GM12878 (cell line): ENCODE results near the gene RPL37. TPM values are rescaled to one million over a fixed set of nuclear protein-coding genes. Genes with fewer than 3 reads are reported as not detected.
A peak's percentile ranks its signal among the peaks of the same experiment; 100 is the strongest.
"Not testable (repeated sequence)": the region's sequence is repeated elsewhere in the genome, so short reads cannot be mapped to it uniquely, and the experiment has no call there.

Source experiments
- ATAC-seq: fragments of 200-7000 bp; cut with Tn5 transposase; 3 replicates; pipeline ENCODE4 v1.9.1; 2020; ENCODE audit warnings: mild to moderate bottlenecking, moderate library complexity
- BruUV-seq: library from RNA; stranded (reverse); fragments of 400-500 nt; replicated peaks from 2 replicates; lab custom pipeline; 2021; lab: Mats Ljungman, UMichigan
- CTCF ChIA-PET: fragments of 300-600 bp; sonication (Branson Sonifier 250); formaldehyde crosslinking; extraction: SDS; loops from one replicate; lab custom pipeline; 2021; ENCODE audit warnings: inconsistent platforms; lab: Yijun Ruan, JAX
- POLR2A ChIA-PET: fragments of 350-600 bp; formaldehyde crosslinking; extraction: SDS; loops from one replicate; lab custom pipeline; 2021; ENCODE audit warnings: inconsistent platforms; lab: Charles Lee
- RAD21 ChIA-PET: fragments of 300-600 bp; sonication (Branson Sonifier 250); formaldehyde crosslinking; loops from one replicate; lab custom pipeline; 2023; ENCODE audit warnings: antibody characterized with exemption; ENCODE audit not compliant: unreplicated experiment; lab: Charles Lee
- SMC1A ChIA-PET: fragments of 300-600 bp; sonication (Branson Sonifier 250); formaldehyde crosslinking; loops from one replicate; lab custom pipeline; 2023; ENCODE audit not compliant: unreplicated experiment, uncharacterized antibody; lab: Charles Lee
- DNase-seq: peaks from one replicate; pipeline ENCODE4 v3.0.0-alpha.2; 2011; ENCODE audit warnings: low read depth, low spot score
- FAIRE-seq: peaks from 3 replicates; lab custom pipeline; 2011; peaks lifted over from hg19 to GRCh38; lab: Jason Lieb, UNC
- H2AFZ ChIP-seq: 2 replicates; pipeline ENCODE4 v1.6.0; 2011; ENCODE audit warnings: low read depth, low read length, control low read depth; ENCODE audit not compliant: control insufficient read depth
- H3K27ac ChIP-seq: 2 replicates; pipeline ENCODE4 v1.5.1; 2011; ENCODE audit warnings: control low read depth; ENCODE audit not compliant: control insufficient read depth, insufficient read depth
- H3K27me3 ChIP-seq, 2 experiments: replicated peaks in 1 of 2; 2 replicates each; pipeline versions ENCODE4 v1.6.0 to v1.6.1; 2011; ENCODE audit warnings: low read length in 1 of 2; ENCODE audit not compliant: control insufficient read depth in 2 of 2, insufficient read depth in 2 of 2
- H3K36me3 ChIP-seq, 2 experiments: 2 replicates each; pipeline ENCODE4 v1.5.1; 2011; ENCODE audit warnings: low read length in 1 of 2; ENCODE audit not compliant: control insufficient read depth in 2 of 2, insufficient read depth in 2 of 2
- H3K4me1 ChIP-seq: 2 replicates; pipeline ENCODE4 v1.6.1; 2011; ENCODE audit warnings: mild to moderate bottlenecking, low read length, moderate library complexity, mixed read lengths; ENCODE audit not compliant: control insufficient read depth, insufficient read depth
- H3K4me2 ChIP-seq: 2 replicates; pipeline ENCODE4 v1.6.0; 2011; ENCODE audit warnings: control low read depth; ENCODE audit not compliant: control insufficient read depth, insufficient read depth
- H3K4me3 ChIP-seq: fragments of 200-600 bp; sonication (generic); 2 replicates; pipeline ENCODE4 v1.5.1; 2016
- H3K79me2 ChIP-seq: 2 replicates; pipeline ENCODE4 v1.6.0; 2011; ENCODE audit warnings: low read length; ENCODE audit not compliant: control insufficient read depth, insufficient read depth
- H3K9ac ChIP-seq: 2 replicates; pipeline ENCODE4 v1.8.0; 2011; ENCODE audit warnings: low read length, control low read depth, mixed read lengths; ENCODE audit not compliant: control insufficient read depth, insufficient read depth
- H3K9me3 ChIP-seq: replicated peaks from 3 replicates; pipeline ENCODE4 v1.5.1; 2011; ENCODE audit warnings: mild to moderate bottlenecking, low read length; ENCODE audit not compliant: control insufficient read depth, insufficient read depth
- H4K20me1 ChIP-seq: 2 replicates; pipeline ENCODE4 v1.6.0; 2011; ENCODE audit not compliant: control insufficient read depth, insufficient read depth
- ASH2L ChIP-seq: fragments of 300-600, 200-600 bp; sonication (generic); IDR thresholded peaks from 2 replicates; pipeline ENCODE4 v1.6.1; 2017; ENCODE audit warnings: low read depth, mild to moderate bottlenecking, borderline replicate concordance
- CREB1 ChIP-seq: IDR thresholded peaks from 2 replicates; pipeline ENCODE4 v1.6.1; 2012; ENCODE audit warnings: low read depth, mild to moderate bottlenecking, inconsistent platforms
- EZH2 ChIP-seq: IDR thresholded peaks from 2 replicates; pipeline ENCODE4 v1.6.1; 2012; ENCODE audit warnings: low read depth, mild to moderate bottlenecking, control low read depth, inconsistent platforms, low read length, borderline replicate concordance; ENCODE audit not compliant: control insufficient read depth
- IRF4 ChIP-seq: IDR thresholded peaks from 2 replicates; pipeline ENCODE4 v1.6.1; 2011; ENCODE audit warnings: low read depth, low read length
- NR2C2 ChIP-seq: IDR thresholded peaks from 2 replicates; pipeline ENCODE4 v1.6.1; 2011; ENCODE audit warnings: borderline replicate concordance, low read depth; ENCODE audit not compliant: control insufficient read depth, insufficient read length
- RCOR1 ChIP-seq: conservative IDR thresholded peaks from 2 replicates; pipeline ENCODE4 v1.6.1; 2012; ENCODE audit warnings: low read depth, low read length, improper control_type of control experiment
- SP1 ChIP-seq: IDR thresholded peaks from one replicate; pipeline ENCODE4 v1.6.1; 2011; ENCODE audit warnings: low read depth, low read length
- ZNF274 ChIP-seq: IDR thresholded peaks from one replicate; pipeline ENCODE4 v1.8.0; 2011; ENCODE audit not compliant: insufficient read length, insufficient read depth
- ZNF622 ChIP-seq: fragments of 450-650 bp; IDR thresholded peaks from 2 replicates; pipeline ENCODE4 v1.6.1; 2017; ENCODE audit warnings: mild to moderate bottlenecking, inconsistent platforms
- WGBS: methylation state at CpG from one replicate; pipeline ENCODE4 v1.1.6; 2016; ENCODE audit warnings: low lambda C conversion rate; ENCODE audit not compliant: insufficient replicate concordance, insufficient coverage; ENCODE audit errors: missing lambda C conversion rate; 5-methylcytosine and 5-hydroxymethylcytosine counted together
- in situ Hi-C: fragments of 300-500 bp; cut with MboI; formaldehyde crosslinking; loops from 9 replicates; pipeline ENCODE4 v1.14.3; 2018; ENCODE audit warnings: mixed read lengths
- intact Hi-C: fragments of 100-400 bp; cut with micrococcal nuclease; formaldehyde crosslinking; loops from one replicate; pipeline ENCODE4 v1.14.2; 2022; ENCODE audit not compliant: unreplicated experiment
- polyA plus RNA-seq, 11 experiments: library from polyadenylated mRNA; depleted of rRNA in 4 of 11; unstranded in 6 of 11; stranded (reverse) in 5 of 11; fragments of >200 nt; fragmentation: Nextera tagmentation in 4 of 11; fragmentation: Illumina TruSeq in 1 of 11; extraction: Ambion mirVana in 4 of 11; extraction: Trizol in 1 of 11; gene quantifications; 1 replicate in 1 of 11; 2 replicates in 10 of 11; pipeline versions ENCODE4 v1.2.1 to v1.2.3, GENCODE V29; 2011 to 2016; ENCODE audit warnings: inconsistent platforms in 2 of 11, missing spikeins in 2 of 11, low read depth in 1 of 11
- total RNA-seq, 4 experiments: library from RNA; depleted of rRNA in 3 of 4; stranded (reverse); fragments of >200 nt in 3 of 4; fragmentation: Illumina TruSeq in 1 of 4; extraction: Trizol in 1 of 4; gene quantifications; 2 replicates each; pipeline versions ENCODE4 v1.2.1 to v1.2.3, GENCODE V29; 2013 to 2021
- TF ChIP-seq, protein P1 (sequence below): fragments of 450-650 bp; IDR thresholded peaks from 2 replicates; pipeline ENCODE4 v1.6.1; 2017; ENCODE audit warnings: antibody characterized with exemption, mild to moderate bottlenecking, moderate library complexity
- TF ChIP-seq, protein P2 (sequence below): fragments of 150-350 bp; IDR thresholded peaks from 2 replicates; pipeline ENCODE4 v1.6.1; 2014; ENCODE audit warnings: mild to moderate bottlenecking, low read depth, low read length

The RPL37 gene
- total and polyA plus RNA-seq, 10 of the 15 experiments (the other 5 are each of a cell fraction or from before 2014, with no cell fraction given), result 1,697 to 6,216 (median 3,013) TPM

DNA sequence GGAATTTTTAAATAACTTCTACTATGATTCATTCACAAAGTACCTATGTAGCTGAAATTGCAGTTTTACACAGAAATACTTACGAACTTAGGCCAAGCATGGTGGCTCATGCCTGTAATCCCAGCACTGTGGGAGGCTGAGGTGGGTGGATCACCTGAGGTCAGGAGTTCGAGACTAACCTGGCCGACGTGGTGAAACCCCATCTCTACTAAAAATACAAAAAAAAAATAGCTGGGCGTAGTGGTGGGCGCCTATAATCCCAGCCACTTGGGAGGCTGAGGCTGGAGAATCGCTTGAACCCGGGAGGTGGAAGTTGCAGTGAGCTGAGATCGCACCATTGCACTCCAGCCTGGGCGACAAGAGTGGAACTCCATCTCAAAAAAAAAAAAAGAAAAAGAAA is 42.3 kb downstream of the RPL37 start:
- intact Hi-C loops, FAIRE-seq, RAD21 ChIA-PET, H2AFZ ChIP-seq, H3K27ac ChIP-seq, DNase-seq, ATAC-seq, H3K27me3 ChIP-seq, SMC1A ChIA-PET, BruUV-seq, H4K20me1 ChIP-seq, H3K4me1 ChIP-seq, H3K9ac ChIP-seq, H3K36me3 ChIP-seq, H3K4me3 ChIP-seq, H3K4me2 ChIP-seq, in situ Hi-C loops, H3K9me3 ChIP-seq: not testable (repeated sequence)
- CTCF ChIA-PET, result interaction anchor here (1.6 kb wide), 2 partner anchors 8 to 18 kb away, joined by 3 to 5 read pairs; no protein-coding TSS in a partner anchor
- peaks cover 65% of the 10 kb centered on the region for H3K79me2 ChIP-seq
- 87% methylated on average over 5 of the region's 10 CpGs for WGBS
- POLR2A ChIA-PET, result interaction anchor here (1.5 kb wide), 1 partner anchor 11 kb away, joined by 3 read pairs; no protein-coding TSS in a partner anchor

DNA sequence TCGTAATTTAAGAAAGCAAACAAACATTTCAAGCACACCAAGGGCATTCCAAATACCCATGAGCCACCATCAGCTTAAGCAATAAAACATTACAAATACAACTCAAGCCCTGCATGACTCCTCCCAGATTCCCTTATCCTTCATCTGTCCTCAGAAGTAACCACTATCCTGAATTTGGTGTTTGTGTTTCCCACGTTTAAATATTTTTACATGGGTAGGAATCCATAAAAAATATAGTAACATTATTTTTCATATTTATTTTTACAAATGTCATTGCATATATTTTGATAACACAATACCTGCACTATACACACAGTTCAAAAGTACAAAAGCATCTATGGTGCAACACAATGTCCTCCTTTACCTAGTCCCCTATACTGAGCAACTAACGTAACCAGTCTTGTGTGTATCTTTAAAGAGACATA is 43.3 kb downstream of the RPL37 start:
- no peaks in the 10 kb centered on the region for H4K20me1 ChIP-seq
- no peak overlapping the region for H3K27ac ChIP-seq
- POLR2A ChIA-PET, result interaction anchor here (1.5 kb wide), 1 partner anchor 10 kb away, joined by 3 read pairs; no protein-coding TSS in a partner anchor
- H3K4me2 ChIP-seq, result no peak overlapping the region
- DNase-seq (no peak), FAIRE-seq (no peak), ATAC-seq (peak; percentile 50)
- no peaks in the 10 kb centered on the region for H3K4me1 ChIP-seq
- no peak overlapping the region for H2AFZ ChIP-seq
- no TSS peak for BruUV-seq
- SMC1A ChIA-PET, result interaction anchor here (0.6 to 1.8 kb wide), 2 partner anchors 14 to 150 kb away, joined by 3 to 6 read pairs; no protein-coding TSS in a partner anchor
- in situ Hi-C loops (no loop called here), intact Hi-C loops (no loop called here)
- H3K4me3 ChIP-seq, result no peak overlapping the region
- H3K9me3 ChIP-seq, result peaks cover 5% of the 10 kb centered on the region
- CTCF ChIA-PET, result interaction anchor here (1.6 kb wide), 1 partner anchor 18 kb away, joined by 3 read pairs; no protein-coding TSS in a partner anchor
- no peaks in the 10 kb centered on the region for H3K36me3 ChIP-seq
- H3K79me2 ChIP-seq, result peaks cover 62% of the 10 kb centered on the region
- RAD21 ChIA-PET, result no interaction called here
- 78% methylated on average over 3 of the region's 3 CpGs for WGBS
- H3K9ac ChIP-seq, result no peak overlapping the region
- no peaks in the 10 kb centered on the region for H3K27me3 ChIP-seq
- TF ChIP-seq CREB1, result no peak
- TF ChIP-seq IRF4, result no peak
- TF ChIP-seq EZH2, result no peak
- TF ChIP-seq NR2C2, result no peak
- TF ChIP-seq, protein P1, sequence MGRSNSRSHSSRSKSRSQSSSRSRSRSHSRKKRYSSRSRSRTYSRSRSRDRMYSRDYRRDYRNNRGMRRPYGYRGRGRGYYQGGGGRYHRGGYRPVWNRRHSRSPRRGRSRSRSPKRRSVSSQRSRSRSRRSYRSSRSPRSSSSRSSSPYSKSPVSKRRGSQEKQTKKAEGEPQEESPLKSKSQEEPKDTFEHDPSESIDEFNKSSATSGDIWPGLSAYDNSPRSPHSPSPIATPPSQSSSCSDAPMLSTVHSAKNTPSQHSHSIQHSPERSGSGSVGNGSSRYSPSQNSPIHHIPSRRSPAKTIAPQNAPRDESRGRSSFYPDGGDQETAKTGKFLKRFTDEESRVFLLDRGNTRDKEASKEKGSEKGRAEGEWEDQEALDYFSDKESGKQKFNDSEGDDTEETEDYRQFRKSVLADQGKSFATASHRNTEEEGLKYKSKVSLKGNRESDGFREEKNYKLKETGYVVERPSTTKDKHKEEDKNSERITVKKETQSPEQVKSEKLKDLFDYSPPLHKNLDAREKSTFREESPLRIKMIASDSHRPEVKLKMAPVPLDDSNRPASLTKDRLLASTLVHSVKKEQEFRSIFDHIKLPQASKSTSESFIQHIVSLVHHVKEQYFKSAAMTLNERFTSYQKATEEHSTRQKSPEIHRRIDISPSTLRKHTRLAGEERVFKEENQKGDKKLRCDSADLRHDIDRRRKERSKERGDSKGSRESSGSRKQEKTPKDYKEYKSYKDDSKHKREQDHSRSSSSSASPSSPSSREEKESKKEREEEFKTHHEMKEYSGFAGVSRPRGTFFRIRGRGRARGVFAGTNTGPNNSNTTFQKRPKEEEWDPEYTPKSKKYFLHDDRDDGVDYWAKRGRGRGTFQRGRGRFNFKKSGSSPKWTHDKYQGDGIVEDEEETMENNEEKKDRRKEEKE, result no peak
- TF ChIP-seq ZNF622, result no peak
- no peak for TF ChIP-seq RCOR1
- TF ChIP-seq ZNF274, result no peak
- TF ChIP-seq ASH2L, result no peak
- TF ChIP-seq SP1, result no peak
- TF ChIP-seq, protein P2, sequence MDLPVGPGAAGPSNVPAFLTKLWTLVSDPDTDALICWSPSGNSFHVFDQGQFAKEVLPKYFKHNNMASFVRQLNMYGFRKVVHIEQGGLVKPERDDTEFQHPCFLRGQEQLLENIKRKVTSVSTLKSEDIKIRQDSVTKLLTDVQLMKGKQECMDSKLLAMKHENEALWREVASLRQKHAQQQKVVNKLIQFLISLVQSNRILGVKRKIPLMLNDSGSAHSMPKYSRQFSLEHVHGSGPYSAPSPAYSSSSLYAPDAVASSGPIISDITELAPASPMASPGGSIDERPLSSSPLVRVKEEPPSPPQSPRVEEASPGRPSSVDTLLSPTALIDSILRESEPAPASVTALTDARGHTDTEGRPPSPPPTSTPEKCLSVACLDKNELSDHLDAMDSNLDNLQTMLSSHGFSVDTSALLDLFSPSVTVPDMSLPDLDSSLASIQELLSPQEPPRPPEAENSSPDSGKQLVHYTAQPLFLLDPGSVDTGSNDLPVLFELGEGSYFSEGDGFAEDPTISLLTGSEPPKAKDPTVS, result no peak
